DND-41 (cell line): ENCODE measurements around the gene MITF.

Source experiments
- ATAC-seq: fragments of 200-7000 bp; cut with Tn5 transposase; 3 replicates; pipeline ENCODE4 v1.9.1; 2021; ENCODE audit warnings: low read depth; ENCODE audit not compliant: insufficient read depth
- DNase-seq: peaks from one replicate; pipeline ENCODE4 v3.0.0-alpha.2; 2020
- H2AFZ ChIP-seq: 2 replicates; pipeline ENCODE4 v1.6.0; 2012; ENCODE audit warnings: low read depth, low read length
- H3K27ac ChIP-seq: 2 replicates; pipeline ENCODE4 v1.5.1; 2012; ENCODE audit warnings: low read length, inconsistent platforms
- H3K27me3 ChIP-seq: fragments of 200-600 bp; sonication (generic); 2 replicates; pipeline ENCODE4 v1.6.0; 2012; ENCODE audit warnings: low read length, mild to moderate bottlenecking, inconsistent platforms; ENCODE audit not compliant: insufficient read depth, poor library complexity
- H3K36me3 ChIP-seq: 2 replicates; pipeline ENCODE4 v1.5.1; 2012; ENCODE audit warnings: low read length, inconsistent platforms; ENCODE audit not compliant: insufficient read depth
- H3K4me1 ChIP-seq: 2 replicates; pipeline ENCODE4 v1.5.1; 2012; ENCODE audit warnings: mild to moderate bottlenecking, low read length; ENCODE audit not compliant: insufficient read depth
- H3K4me2 ChIP-seq: 2 replicates; pipeline ENCODE4 v1.6.0; 2012; ENCODE audit warnings: mild to moderate bottlenecking, moderate library complexity, low read length, inconsistent platforms; ENCODE audit not compliant: insufficient read depth
- H3K4me3 ChIP-seq, 2 experiments: fragments of 200-600 bp in 1 of 2; shearing (Covaris generic) in 1 of 2; 2 replicates each; pipeline ENCODE4 v1.5.1; 2012 to 2016; ENCODE audit warnings: inconsistent platforms in 2 of 2, low read length in 2 of 2, mild to moderate bottlenecking in 2 of 2, low read depth in 1 of 2, moderate library complexity in 1 of 2
- H3K79me2 ChIP-seq: 2 replicates; pipeline ENCODE4 v1.6.0; 2012; ENCODE audit warnings: low read length, inconsistent platforms; ENCODE audit not compliant: insufficient read depth
- H3K9ac ChIP-seq: 2 replicates; pipeline ENCODE4 v1.6.0; 2012; ENCODE audit warnings: low read depth, mild to moderate bottlenecking, inconsistent platforms, low read length, moderate library complexity
- H3K9me3 ChIP-seq: 2 replicates; pipeline ENCODE4 v1.5.1; 2012; ENCODE audit warnings: low read length, moderate library complexity, mild to moderate bottlenecking, inconsistent platforms; ENCODE audit not compliant: insufficient read depth, severe bottlenecking
- H4K20me1 ChIP-seq: 2 replicates; pipeline ENCODE4 v1.6.0; 2012; ENCODE audit warnings: low read length; ENCODE audit not compliant: insufficient read depth
- EZH2 ChIP-seq: IDR thresholded peaks from 3 replicates; pipeline ENCODE4 v1.6.1; 2012; ENCODE audit warnings: borderline replicate concordance, low read depth, mild to moderate bottlenecking, moderate library complexity, low read length, inconsistent platforms; ENCODE audit not compliant: severe bottlenecking
- TF ChIP-seq, protein P1 (sequence below): IDR thresholded peaks from 2 replicates; pipeline ENCODE4 v1.5.1; 2012; ENCODE audit warnings: borderline replicate concordance, low read length, moderate library complexity, mild to moderate bottlenecking; ENCODE audit not compliant: poor library complexity, severe bottlenecking; ENCODE audit errors: extremely low read depth

Gene MITF

DNA sequence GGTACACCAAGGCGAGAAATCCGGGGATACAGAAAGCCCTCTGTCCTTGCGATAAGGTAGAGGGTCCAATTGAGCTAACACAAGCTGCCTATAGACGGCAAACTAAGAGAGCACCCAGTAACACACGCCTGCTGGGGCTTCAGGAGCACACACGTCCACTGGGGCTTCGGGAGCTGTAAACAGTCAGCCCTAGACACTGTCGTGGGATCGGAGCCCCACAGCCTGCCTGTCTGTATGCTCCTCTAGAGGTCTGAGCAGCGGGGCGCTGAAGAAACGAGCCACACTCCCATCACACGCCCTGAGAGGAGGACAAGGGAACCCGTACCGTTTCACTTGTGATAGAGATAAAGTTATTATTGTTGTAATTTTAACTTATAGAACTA lies 260.8 kb downstream of the MITF start:
- H3K79me2 ChIP-seq, result no peaks in the 10 kb centered on the region
- H3K9me3 ChIP-seq, result no peaks in the 10 kb centered on the region
- ATAC-seq (no peak), DNase-seq (no peak)
- no peak overlapping the region for H2AFZ ChIP-seq
- H3K4me1 ChIP-seq, result no peaks in the 10 kb centered on the region
- TF ChIP-seq EZH2, result no peak
- H3K9ac ChIP-seq, result no peak overlapping the region
- no peaks in the 10 kb centered on the region for H4K20me1 ChIP-seq
- no peaks in the 10 kb centered on the region for H3K27me3 ChIP-seq
- H3K4me2 ChIP-seq, result no peak overlapping the region
- no peak overlapping the region for H3K4me3 ChIP-seq
- H3K27ac ChIP-seq, result no peak overlapping the region
- no peaks in the 10 kb centered on the region for H3K36me3 ChIP-seq

DNA sequence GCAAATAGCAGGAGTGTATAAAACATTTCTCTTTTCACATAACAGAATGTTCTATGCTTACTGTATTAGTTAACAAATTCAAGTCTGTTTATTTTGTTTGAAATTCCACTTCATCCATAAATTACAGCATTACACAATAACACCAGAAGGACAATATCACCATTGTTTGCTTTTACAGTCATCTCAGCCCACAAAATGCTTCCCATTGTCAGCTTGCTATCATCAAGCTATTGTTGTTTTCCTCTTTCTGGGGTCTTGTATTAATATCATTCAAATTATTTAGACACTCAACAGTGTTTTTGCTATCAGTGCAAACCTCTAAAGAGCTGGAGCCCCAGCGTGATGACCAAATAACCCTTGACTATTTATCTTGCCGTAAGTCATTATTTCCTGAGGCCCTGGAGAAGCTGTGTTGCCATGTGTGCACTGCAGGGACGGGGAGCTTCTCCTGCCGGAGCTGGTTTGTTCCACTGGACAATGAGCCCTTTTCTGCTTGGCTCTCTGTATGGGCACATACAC lies 261.4 kb downstream of the MITF start:
- Histone ChIP-seq H3K9me3 (no peaks in the 10 kb centered on the region), H3K9ac (no peak overlapping the region), H3K79me2 (no peaks in the 10 kb centered on the region), H4K20me1 (no peaks in the 10 kb centered on the region), H3K27me3 (no peaks in the 10 kb centered on the region), H3K36me3 (no peaks in the 10 kb centered on the region), H2AFZ (no peak overlapping the region), H3K4me1 (no peaks in the 10 kb centered on the region), H3K4me2 (no peak overlapping the region), H3K27ac (no peak overlapping the region), H3K4me3 (no peak overlapping the region)
- DNase-seq (no peak), ATAC-seq (no peak)
- TF ChIP-seq EZH2, result no peak
- TF ChIP-seq, protein P1, sequence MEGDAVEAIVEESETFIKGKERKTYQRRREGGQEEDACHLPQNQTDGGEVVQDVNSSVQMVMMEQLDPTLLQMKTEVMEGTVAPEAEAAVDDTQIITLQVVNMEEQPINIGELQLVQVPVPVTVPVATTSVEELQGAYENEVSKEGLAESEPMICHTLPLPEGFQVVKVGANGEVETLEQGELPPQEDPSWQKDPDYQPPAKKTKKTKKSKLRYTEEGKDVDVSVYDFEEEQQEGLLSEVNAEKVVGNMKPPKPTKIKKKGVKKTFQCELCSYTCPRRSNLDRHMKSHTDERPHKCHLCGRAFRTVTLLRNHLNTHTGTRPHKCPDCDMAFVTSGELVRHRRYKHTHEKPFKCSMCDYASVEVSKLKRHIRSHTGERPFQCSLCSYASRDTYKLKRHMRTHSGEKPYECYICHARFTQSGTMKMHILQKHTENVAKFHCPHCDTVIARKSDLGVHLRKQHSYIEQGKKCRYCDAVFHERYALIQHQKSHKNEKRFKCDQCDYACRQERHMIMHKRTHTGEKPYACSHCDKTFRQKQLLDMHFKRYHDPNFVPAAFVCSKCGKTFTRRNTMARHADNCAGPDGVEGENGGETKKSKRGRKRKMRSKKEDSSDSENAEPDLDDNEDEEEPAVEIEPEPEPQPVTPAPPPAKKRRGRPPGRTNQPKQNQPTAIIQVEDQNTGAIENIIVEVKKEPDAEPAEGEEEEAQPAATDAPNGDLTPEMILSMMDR, result no peak

DNA sequence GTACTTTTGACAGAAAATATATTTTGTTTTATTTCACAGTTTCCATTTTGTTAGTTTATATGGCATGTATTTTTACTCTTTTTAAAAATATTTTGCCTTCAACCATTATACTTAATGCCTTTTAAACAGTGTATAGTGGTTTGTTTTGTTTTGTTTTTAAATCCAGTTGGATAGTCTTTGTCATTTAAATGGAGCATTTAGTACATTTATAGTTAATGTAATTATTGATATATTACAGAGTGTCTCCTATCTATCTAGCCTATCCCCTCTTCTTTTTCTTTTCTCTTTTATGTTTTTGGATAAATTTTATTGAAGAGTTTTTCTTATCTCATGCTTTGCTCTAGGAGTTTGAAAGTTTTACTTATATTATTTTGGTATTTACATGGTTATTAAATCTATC lies 263.9 kb downstream of the MITF start:
- no peaks in the 10 kb centered on the region for H3K36me3 ChIP-seq
- no peaks in the 10 kb centered on the region for H4K20me1 ChIP-seq
- no peak overlapping the region for H2AFZ ChIP-seq
- H3K27ac ChIP-seq, result no peak overlapping the region
- no peaks in the 10 kb centered on the region for H3K27me3 ChIP-seq
- no peak overlapping the region for H3K9ac ChIP-seq
- H3K9me3 ChIP-seq, result no peaks in the 10 kb centered on the region
- no peak for DNase-seq
- no peak overlapping the region for H3K4me2 ChIP-seq
- H3K79me2 ChIP-seq, result no peaks in the 10 kb centered on the region
- ATAC-seq, result no peak
- H3K4me3 ChIP-seq, result no peak overlapping the region
- TF ChIP-seq, protein P1, result no peak
- TF ChIP-seq EZH2, result no peak
- H3K4me1 ChIP-seq, result no peaks in the 10 kb centered on the region

GRCh38 chr3:70006089-70006488 lies 266.8 kb downstream of the MITF start:
- Histone ChIP-seq H3K4me1 (no peaks in the 10 kb centered on the region), H3K27me3 (no peaks in the 10 kb centered on the region), H3K9ac (no peak overlapping the region), H3K79me2 (no peaks in the 10 kb centered on the region), H3K27ac (no peak overlapping the region), H3K9me3 (no peaks in the 10 kb centered on the region), H2AFZ (no peak overlapping the region), H3K36me3 (no peaks in the 10 kb centered on the region), H3K4me3 (no peak overlapping the region), H4K20me1 (no peaks in the 10 kb centered on the region), H3K4me2 (no peak overlapping the region)
- no peak for DNase-seq
- ATAC-seq, result no peak; the same call in 2 of the 3 replicates
- no peak for TF ChIP-seq EZH2
- TF ChIP-seq, protein P1, result no peak
